WTC11 (cell line): ENCODE data around the gene CSF1R.

ENCODE experiments used
- ATF1 ChIP-seq: sonication (generic); formaldehyde crosslinking; IDR thresholded peaks from 2 replicates; pipeline ENCODE4 v1.8.1; 2023; ENCODE audit warnings: mild to moderate bottlenecking, moderate library complexity, missing genetic modification reagents
- CREB1 ChIP-seq: sonication (generic); formaldehyde crosslinking; IDR thresholded peaks from 2 replicates; pipeline ENCODE4 v1.8.0; 2023; ENCODE audit warnings: mild to moderate bottlenecking, missing genetic modification reagents
- OVOL2 ChIP-seq: fragments of 250-450 bp; sonication (Bioruptor Pico); IDR thresholded peaks from 2 replicates; pipeline ENCODE4 v1.9.0; 2021; ENCODE audit warnings: mild to moderate bottlenecking, borderline replicate concordance
- TCF7 ChIP-seq: sonication (generic); formaldehyde crosslinking; IDR thresholded peaks from 2 replicates; pipeline ENCODE4 v1.8.0; 2022; ENCODE audit warnings: mild to moderate bottlenecking, low read depth, missing genetic modification reagents, moderate library complexity
- ZNF232 ChIP-seq: sonication (generic); formaldehyde crosslinking; IDR thresholded peaks from 2 replicates; pipeline ENCODE4 v1.8.0; 2022; ENCODE audit warnings: mild to moderate bottlenecking, missing genetic modification reagents
- TF ChIP-seq, protein P1 (sequence below): fragments of 200-600 bp; IDR thresholded peaks from 2 replicates; pipeline ENCODE4 v1.8.0; 2022; ENCODE audit warnings: antibody characterized with exemption
- TF ChIP-seq, protein P2 (sequence below): sonication (generic); formaldehyde crosslinking; IDR thresholded peaks from 2 replicates; pipeline ENCODE4 v1.8.0; 2022; ENCODE audit warnings: mild to moderate bottlenecking, missing genetic modification reagents
- TF ChIP-seq, protein P3 (sequence below): sonication (generic); formaldehyde crosslinking; IDR thresholded peaks from 2 replicates; pipeline ENCODE4 v1.8.0; 2022; ENCODE audit warnings: mild to moderate bottlenecking, missing genetic modification reagents
- TF ChIP-seq, protein P4 (sequence below): sonication (generic); formaldehyde crosslinking; IDR thresholded peaks from 2 replicates; pipeline ENCODE4 v1.8.0; 2022; ENCODE audit warnings: mild to moderate bottlenecking, missing genetic modification reagents
- TF ChIP-seq, protein P5 (sequence below): sonication (generic); formaldehyde crosslinking; IDR thresholded peaks from 2 replicates; pipeline ENCODE4 v1.8.1; 2022; ENCODE audit warnings: mild to moderate bottlenecking, missing genetic modification reagents, moderate library complexity, borderline replicate concordance
- TF ChIP-seq, protein P6 (sequence below): sonication (generic); formaldehyde crosslinking; IDR thresholded peaks from 2 replicates; pipeline ENCODE4 v1.8.1; 2023; ENCODE audit warnings: mild to moderate bottlenecking, moderate library complexity, missing genetic modification reagents
- TF ChIP-seq, protein P7 (sequence below): sonication (generic); formaldehyde crosslinking; IDR thresholded peaks from 2 replicates; pipeline ENCODE4 v1.8.0; 2023; ENCODE audit warnings: mild to moderate bottlenecking, missing genetic modification reagents

DNA sequence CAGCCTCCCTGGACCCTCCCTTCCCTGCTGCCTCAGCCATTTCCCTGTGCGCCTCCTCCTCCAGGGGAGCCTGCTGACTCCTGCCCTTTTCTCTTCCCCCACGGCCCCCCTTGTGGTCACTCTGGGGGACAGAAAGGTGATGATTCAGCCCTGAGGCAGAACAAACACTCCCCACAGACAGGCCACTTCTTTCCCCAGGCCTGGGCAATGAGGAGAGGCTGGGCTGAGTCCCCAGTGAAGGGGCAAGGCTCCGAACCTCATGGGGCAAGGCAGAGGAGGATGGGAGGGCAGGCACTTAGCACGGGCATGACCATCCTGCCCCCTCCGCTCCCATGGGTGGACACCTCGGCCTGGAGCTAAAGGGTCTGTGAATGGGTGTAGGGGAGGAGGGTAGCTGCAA, 21.0 kb downstream of the CSF1R start:
- TF ChIP-seq, protein P1, sequence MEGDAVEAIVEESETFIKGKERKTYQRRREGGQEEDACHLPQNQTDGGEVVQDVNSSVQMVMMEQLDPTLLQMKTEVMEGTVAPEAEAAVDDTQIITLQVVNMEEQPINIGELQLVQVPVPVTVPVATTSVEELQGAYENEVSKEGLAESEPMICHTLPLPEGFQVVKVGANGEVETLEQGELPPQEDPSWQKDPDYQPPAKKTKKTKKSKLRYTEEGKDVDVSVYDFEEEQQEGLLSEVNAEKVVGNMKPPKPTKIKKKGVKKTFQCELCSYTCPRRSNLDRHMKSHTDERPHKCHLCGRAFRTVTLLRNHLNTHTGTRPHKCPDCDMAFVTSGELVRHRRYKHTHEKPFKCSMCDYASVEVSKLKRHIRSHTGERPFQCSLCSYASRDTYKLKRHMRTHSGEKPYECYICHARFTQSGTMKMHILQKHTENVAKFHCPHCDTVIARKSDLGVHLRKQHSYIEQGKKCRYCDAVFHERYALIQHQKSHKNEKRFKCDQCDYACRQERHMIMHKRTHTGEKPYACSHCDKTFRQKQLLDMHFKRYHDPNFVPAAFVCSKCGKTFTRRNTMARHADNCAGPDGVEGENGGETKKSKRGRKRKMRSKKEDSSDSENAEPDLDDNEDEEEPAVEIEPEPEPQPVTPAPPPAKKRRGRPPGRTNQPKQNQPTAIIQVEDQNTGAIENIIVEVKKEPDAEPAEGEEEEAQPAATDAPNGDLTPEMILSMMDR, result no peak
- TF ChIP-seq, protein P2, sequence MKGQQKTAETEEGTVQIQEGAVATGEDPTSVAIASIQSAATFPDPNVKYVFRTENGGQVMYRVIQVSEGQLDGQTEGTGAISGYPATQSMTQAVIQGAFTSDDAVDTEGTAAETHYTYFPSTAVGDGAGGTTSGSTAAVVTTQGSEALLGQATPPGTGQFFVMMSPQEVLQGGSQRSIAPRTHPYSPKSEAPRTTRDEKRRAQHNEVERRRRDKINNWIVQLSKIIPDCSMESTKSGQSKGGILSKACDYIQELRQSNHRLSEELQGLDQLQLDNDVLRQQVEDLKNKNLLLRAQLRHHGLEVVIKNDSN (CRISPR knock-in tag), result no peak
- no peak for TF ChIP-seq TCF7
- TF ChIP-seq, protein P3, sequence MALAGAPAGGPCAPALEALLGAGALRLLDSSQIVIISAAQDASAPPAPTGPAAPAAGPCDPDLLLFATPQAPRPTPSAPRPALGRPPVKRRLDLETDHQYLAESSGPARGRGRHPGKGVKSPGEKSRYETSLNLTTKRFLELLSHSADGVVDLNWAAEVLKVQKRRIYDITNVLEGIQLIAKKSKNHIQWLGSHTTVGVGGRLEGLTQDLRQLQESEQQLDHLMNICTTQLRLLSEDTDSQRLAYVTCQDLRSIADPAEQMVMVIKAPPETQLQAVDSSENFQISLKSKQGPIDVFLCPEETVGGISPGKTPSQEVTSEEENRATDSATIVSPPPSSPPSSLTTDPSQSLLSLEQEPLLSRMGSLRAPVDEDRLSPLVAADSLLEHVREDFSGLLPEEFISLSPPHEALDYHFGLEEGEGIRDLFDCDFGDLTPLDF, result no peak
- TF ChIP-seq OVOL2 (CRISPR knock-in tag), result no peak
- TF ChIP-seq ATF1 (CRISPR knock-in tag), result no peak
- TF ChIP-seq, protein P4, sequence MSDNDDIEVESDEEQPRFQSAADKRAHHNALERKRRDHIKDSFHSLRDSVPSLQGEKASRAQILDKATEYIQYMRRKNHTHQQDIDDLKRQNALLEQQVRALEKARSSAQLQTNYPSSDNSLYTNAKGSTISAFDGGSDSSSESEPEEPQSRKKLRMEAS (CRISPR knock-in tag), result no peak
- TF ChIP-seq, protein P5, sequence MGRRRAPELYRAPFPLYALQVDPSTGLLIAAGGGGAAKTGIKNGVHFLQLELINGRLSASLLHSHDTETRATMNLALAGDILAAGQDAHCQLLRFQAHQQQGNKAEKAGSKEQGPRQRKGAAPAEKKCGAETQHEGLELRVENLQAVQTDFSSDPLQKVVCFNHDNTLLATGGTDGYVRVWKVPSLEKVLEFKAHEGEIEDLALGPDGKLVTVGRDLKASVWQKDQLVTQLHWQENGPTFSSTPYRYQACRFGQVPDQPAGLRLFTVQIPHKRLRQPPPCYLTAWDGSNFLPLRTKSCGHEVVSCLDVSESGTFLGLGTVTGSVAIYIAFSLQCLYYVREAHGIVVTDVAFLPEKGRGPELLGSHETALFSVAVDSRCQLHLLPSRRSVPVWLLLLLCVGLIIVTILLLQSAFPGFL (CRISPR knock-in tag), result no peak
- no peak for TF ChIP-seq CREB1 (CRISPR knock-in tag)
- TF ChIP-seq, protein P6, sequence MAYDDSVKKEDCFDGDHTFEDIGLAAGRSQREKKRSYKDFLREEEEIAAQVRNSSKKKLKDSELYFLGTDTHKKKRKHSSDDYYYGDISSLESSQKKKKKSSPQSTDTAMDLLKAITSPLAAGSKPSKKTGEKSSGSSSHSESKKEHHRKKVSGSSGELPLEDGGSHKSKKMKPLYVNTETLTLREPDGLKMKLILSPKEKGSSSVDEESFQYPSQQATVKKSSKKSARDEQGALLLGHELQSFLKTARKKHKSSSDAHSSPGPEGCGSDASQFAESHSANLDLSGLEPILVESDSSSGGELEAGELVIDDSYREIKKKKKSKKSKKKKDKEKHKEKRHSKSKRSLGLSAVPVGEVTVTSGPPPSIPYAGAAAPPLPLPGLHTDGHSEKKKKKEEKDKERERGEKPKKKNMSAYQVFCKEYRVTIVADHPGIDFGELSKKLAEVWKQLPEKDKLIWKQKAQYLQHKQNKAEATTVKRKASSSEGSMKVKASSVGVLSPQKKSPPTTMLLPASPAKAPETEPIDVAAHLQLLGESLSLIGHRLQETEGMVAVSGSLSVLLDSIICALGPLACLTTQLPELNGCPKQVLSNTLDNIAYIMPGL (CRISPR knock-in tag), result no peak
- TF ChIP-seq, protein P7, sequence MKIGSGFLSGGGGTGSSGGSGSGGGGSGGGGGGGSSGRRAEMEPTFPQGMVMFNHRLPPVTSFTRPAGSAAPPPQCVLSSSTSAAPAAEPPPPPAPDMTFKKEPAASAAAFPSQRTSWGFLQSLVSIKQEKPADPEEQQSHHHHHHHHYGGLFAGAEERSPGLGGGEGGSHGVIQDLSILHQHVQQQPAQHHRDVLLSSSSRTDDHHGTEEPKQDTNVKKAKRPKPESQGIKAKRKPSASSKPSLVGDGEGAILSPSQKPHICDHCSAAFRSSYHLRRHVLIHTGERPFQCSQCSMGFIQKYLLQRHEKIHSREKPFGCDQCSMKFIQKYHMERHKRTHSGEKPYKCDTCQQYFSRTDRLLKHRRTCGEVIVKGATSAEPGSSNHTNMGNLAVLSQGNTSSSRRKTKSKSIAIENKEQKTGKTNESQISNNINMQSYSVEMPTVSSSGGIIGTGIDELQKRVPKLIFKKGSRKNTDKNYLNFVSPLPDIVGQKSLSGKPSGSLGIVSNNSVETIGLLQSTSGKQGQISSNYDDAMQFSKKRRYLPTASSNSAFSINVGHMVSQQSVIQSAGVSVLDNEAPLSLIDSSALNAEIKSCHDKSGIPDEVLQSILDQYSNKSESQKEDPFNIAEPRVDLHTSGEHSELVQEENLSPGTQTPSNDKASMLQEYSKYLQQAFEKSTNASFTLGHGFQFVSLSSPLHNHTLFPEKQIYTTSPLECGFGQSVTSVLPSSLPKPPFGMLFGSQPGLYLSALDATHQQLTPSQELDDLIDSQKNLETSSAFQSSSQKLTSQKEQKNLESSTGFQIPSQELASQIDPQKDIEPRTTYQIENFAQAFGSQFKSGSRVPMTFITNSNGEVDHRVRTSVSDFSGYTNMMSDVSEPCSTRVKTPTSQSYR (CRISPR knock-in tag), result no peak
- no peak for TF ChIP-seq ZNF232 (CRISPR knock-in tag)
